ENCODE results near the gene TMEM208. TPM values are rescaled to one million over a fixed set of nuclear protein-coding genes. Genes with fewer than 3 reads are reported as not detected.
A peak's percentile ranks its signal among the peaks of the same experiment; 100 is the strongest.

Gene TMEM208
- total and polyA plus RNA-seq, 2 of the 13 experiments (the other 11 are each of a cell fraction or from before 2014, with no cell fraction given) = 58.8 to 72.9 TPM

DNA sequence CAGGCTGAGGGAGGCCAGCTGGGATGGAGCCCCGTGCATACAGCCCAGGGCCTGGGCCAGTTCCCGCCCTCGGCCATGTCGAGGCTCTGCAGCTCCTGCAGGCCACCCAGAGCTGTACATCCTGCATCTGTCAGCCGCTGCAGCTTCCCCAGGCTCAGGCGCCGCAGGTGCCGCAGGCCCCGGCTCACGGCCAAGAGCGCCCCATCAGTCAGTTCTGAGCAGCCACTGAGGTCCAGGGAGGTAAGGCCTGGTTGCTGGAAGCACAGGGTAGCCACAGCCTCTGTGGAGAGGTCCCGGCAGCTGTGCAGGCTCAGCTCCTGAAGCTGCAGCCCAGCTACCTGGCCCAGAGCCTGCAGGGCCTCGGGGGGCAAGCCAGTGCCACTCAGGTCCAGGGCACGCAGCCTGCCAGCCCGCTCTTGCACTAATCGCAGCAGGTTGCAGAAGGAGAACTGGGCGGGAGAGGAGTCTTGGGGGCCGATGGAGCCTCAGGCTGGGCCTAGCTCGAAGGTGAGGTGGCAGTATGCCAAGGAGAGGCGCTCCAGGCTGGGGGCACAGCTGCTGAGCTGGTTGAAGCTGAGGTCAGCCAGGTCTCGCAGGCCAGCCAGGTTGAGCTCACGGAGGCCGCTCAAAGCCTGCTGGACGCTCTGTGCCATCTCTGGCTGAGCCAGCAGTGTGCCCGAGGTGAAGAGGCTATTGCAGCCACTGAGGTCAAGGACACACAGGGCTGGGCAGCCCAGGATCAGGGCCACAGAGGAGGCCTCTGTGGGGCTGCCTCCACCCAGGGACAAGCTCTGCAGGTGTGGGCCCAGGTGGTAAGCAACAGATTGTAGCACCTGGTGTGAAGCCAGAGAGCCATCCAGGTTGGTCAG, 16.6 kb upstream of the TMEM208 start (continued):
- 0 out of 2 replicates have a peak, but pooled peaks have one; percentile 25 for TF ChIP-seq THAP9 (CRISPR knock-in tag; IDR thresholded peaks at IDR 0.05; ENCODE audit: borderline replicate concordance)
- no peak for TF ChIP-seq ZNF570 (CRISPR knock-in tag; IDR thresholded peaks at IDR 0.05; ENCODE audit: borderline replicate concordance)
- peak; percentile 28 for TF ChIP-seq KDM2A (CRISPR knock-in tag; IDR thresholded peaks at IDR 0.05; ENCODE audit: borderline replicate concordance, low read depth)
- no peak for TF ChIP-seq SP1 (IDR thresholded peaks at IDR 0.05)
- TF ChIP-seq SP1 (CRISPR knock-in tag; IDR thresholded peaks at IDR 0.05) = 0 out of 2 replicates have a peak, but pooled peaks have one; percentile 29
- TF ChIP-seq PITX1 (CRISPR knock-in tag; IDR thresholded peaks at IDR 0.05) = 0 out of 2 replicates have a peak, but pooled peaks have one; percentile 31
- 0 out of 2 replicates have a peak, but pooled peaks have one; percentile 42 for TF ChIP-seq CAMTA2 (CRISPR knock-in tag; IDR thresholded peaks at IDR 0.05; ENCODE audit: borderline replicate concordance)
- TF ChIP-seq IRF9 (CRISPR knock-in tag; IDR thresholded peaks at IDR 0.05; ENCODE audit: borderline replicate concordance) = peak; percentile 47; the same call in 1 of the 2 replicates
- peak; percentile 41; the same call in 1 of the 2 replicates for TF ChIP-seq ZSCAN21 (CRISPR knock-in tag; IDR thresholded peaks at IDR 0.05; ENCODE audit: borderline replicate concordance)
- TF ChIP-seq HOXA3 (CRISPR knock-in tag; IDR thresholded peaks at IDR 0.05) = peak; percentile 12; the same call in 1 of the 2 replicates
- no peak for TF ChIP-seq FOXK2 (IDR thresholded peaks at IDR 0.05)
- peak; percentile 36 for TF ChIP-seq ZBTB38 (CRISPR knock-in tag; IDR thresholded peaks at IDR 0.05)
- no peak for TF ChIP-seq ZC3H4 (CRISPR knock-in tag; IDR thresholded peaks at IDR 0.05; ENCODE audit: borderline replicate concordance)
- TF ChIP-seq ZNF781 (CRISPR knock-in tag; IDR thresholded peaks at IDR 0.05; ENCODE audit: borderline replicate concordance, not compliant biosample characterization) = peak; percentile 18
- TF ChIP-seq AGO1 (IDR thresholded peaks at IDR 0.05; ENCODE audit: low read depth, low read length, poor library complexity, severe bottlenecking) = peak; percentile 58
- TF ChIP-seq ZBTB39 (CRISPR knock-in tag; IDR thresholded peaks at IDR 0.05) = 0 out of 2 replicates have a peak, but pooled peaks have one; percentile 54
- TF ChIP-seq RARA (CRISPR knock-in tag; IDR thresholded peaks at IDR 0.05) = peak; percentile 70
- TF ChIP-seq ETV5 (CRISPR knock-in tag; IDR thresholded peaks at IDR 0.05; ENCODE audit: borderline replicate concordance) = peak; percentile 10; the same call in 1 of the 2 replicates
- peak; percentile 14; the same call in 1 of the 2 replicates for TF ChIP-seq ZBTB33 (CRISPR knock-in tag; IDR thresholded peaks at IDR 0.05)
- TF ChIP-seq NFE2L1 (CRISPR knock-in tag; IDR thresholded peaks at IDR 0.05; ENCODE audit: borderline replicate concordance) = 0 out of 2 replicates have a peak, but pooled peaks have one; percentile 18

Measured in HepG2 (cell line).